DND-41 (cell line): ENCODE data around the gene TMBIM4.

Source experiments
- ATAC-seq: fragments of 200-7000 bp; cut with Tn5 transposase; 3 replicates; pipeline ENCODE4 v1.9.1; 2021; ENCODE audit warnings: low read depth; ENCODE audit not compliant: insufficient read depth
- DNase-seq: peaks from one replicate; pipeline ENCODE4 v3.0.0-alpha.2; 2020
- H2AFZ ChIP-seq: 2 replicates; pipeline ENCODE4 v1.6.0; 2012; ENCODE audit warnings: low read depth, low read length
- H3K27ac ChIP-seq: 2 replicates; pipeline ENCODE4 v1.5.1; 2012; ENCODE audit warnings: low read length, inconsistent platforms
- H3K27me3 ChIP-seq: fragments of 200-600 bp; sonication (generic); 2 replicates; pipeline ENCODE4 v1.6.0; 2012; ENCODE audit warnings: low read length, mild to moderate bottlenecking, inconsistent platforms; ENCODE audit not compliant: insufficient read depth, poor library complexity
- H3K36me3 ChIP-seq: 2 replicates; pipeline ENCODE4 v1.5.1; 2012; ENCODE audit warnings: low read length, inconsistent platforms; ENCODE audit not compliant: insufficient read depth
- H3K4me1 ChIP-seq: 2 replicates; pipeline ENCODE4 v1.5.1; 2012; ENCODE audit warnings: mild to moderate bottlenecking, low read length; ENCODE audit not compliant: insufficient read depth
- H3K4me2 ChIP-seq: 2 replicates; pipeline ENCODE4 v1.6.0; 2012; ENCODE audit warnings: mild to moderate bottlenecking, moderate library complexity, low read length, inconsistent platforms; ENCODE audit not compliant: insufficient read depth
- H3K4me3 ChIP-seq, 2 experiments: fragments of 200-600 bp in 1 of 2; shearing (Covaris generic) in 1 of 2; 2 replicates each; pipeline ENCODE4 v1.5.1; 2012 to 2016; ENCODE audit warnings: inconsistent platforms in 2 of 2, low read length in 2 of 2, mild to moderate bottlenecking in 2 of 2, low read depth in 1 of 2, moderate library complexity in 1 of 2
- H3K79me2 ChIP-seq: 2 replicates; pipeline ENCODE4 v1.6.0; 2012; ENCODE audit warnings: low read length, inconsistent platforms; ENCODE audit not compliant: insufficient read depth
- H3K9ac ChIP-seq: 2 replicates; pipeline ENCODE4 v1.6.0; 2012; ENCODE audit warnings: low read depth, mild to moderate bottlenecking, inconsistent platforms, low read length, moderate library complexity
- H3K9me3 ChIP-seq: 2 replicates; pipeline ENCODE4 v1.5.1; 2012; ENCODE audit warnings: low read length, moderate library complexity, mild to moderate bottlenecking, inconsistent platforms; ENCODE audit not compliant: insufficient read depth, severe bottlenecking
- H4K20me1 ChIP-seq: 2 replicates; pipeline ENCODE4 v1.6.0; 2012; ENCODE audit warnings: low read length; ENCODE audit not compliant: insufficient read depth
- CTCF ChIP-seq: IDR thresholded peaks from 2 replicates; pipeline ENCODE4 v1.5.1; 2012; ENCODE audit warnings: borderline replicate concordance, low read length, moderate library complexity, mild to moderate bottlenecking; ENCODE audit not compliant: poor library complexity, severe bottlenecking; ENCODE audit errors: extremely low read depth
- EZH2 ChIP-seq: IDR thresholded peaks from 3 replicates; pipeline ENCODE4 v1.6.1; 2012; ENCODE audit warnings: borderline replicate concordance, low read depth, mild to moderate bottlenecking, moderate library complexity, low read length, inconsistent platforms; ENCODE audit not compliant: severe bottlenecking

The TMBIM4 gene

GRCh38 chr12:66164349-66164821 is 5.4 kb downstream of the TMBIM4 start:
- no peaks in the 10 kb centered on the region for H3K27me3 ChIP-seq
- ATAC-seq (no peak), DNase-seq (no peak)
- peaks cover 22% of the 10 kb centered on the region for H3K4me1 ChIP-seq
- H4K20me1 ChIP-seq, result 0 out of 2 replicates have a peak, but pooled peaks cover 8% of the 10 kb centered on the region
- H3K9me3 ChIP-seq, result peaks cover 5% of the 10 kb centered on the region
- no peak overlapping the region for H3K27ac ChIP-seq
- no peak overlapping the region for H3K4me2 ChIP-seq
- no peak overlapping the region for H2AFZ ChIP-seq
- H3K4me3 ChIP-seq, result no peak overlapping the region
- H3K79me2 ChIP-seq, result peaks cover 95% of the 10 kb centered on the region
- no peak for TF ChIP-seq EZH2
- no peak for TF ChIP-seq CTCF
- H3K36me3 ChIP-seq, result peaks cover 39% of the 10 kb centered on the region
- H3K9ac ChIP-seq, result no peak overlapping the region

DNA sequence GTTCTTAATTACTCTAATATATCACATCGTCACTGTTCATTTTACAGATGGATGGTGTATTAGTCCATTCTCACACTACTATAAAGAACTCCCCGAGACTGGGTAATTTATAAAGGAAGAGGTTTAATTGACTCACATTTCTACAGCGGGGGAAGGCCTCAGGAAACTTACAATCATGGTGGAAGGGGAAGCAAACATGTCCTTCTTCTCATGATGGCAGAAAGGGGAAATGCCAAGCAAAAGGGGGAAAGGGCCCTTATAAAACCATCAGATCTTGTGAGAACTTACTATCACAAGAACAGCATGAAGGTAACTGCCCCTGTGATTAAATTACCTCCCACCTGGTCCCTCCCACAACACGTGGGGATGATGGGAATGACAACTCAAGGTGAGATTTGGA is 6.5 kb downstream of the TMBIM4 start:
- Histone ChIP-seq H2AFZ (no peak overlapping the region), H3K36me3 (peaks cover 49% of the 10 kb centered on the region), H4K20me1 (peaks cover 8% of the 10 kb centered on the region; the same call in 1 of the 2 replicates), H3K9ac (no peak overlapping the region), H3K27ac (no peak overlapping the region), H3K27me3 (no peaks in the 10 kb centered on the region), H3K9me3 (peaks cover 5% of the 10 kb centered on the region), H3K4me1 (peaks cover 15% of the 10 kb centered on the region), H3K4me3 (no peak overlapping the region), H3K4me2 (no peak overlapping the region), H3K79me2 (peaks cover 95% of the 10 kb centered on the region)
- TF ChIP-seq EZH2 (no peak), CTCF (no peak)
- DNase-seq (no peak), ATAC-seq (no peak)

DNA sequence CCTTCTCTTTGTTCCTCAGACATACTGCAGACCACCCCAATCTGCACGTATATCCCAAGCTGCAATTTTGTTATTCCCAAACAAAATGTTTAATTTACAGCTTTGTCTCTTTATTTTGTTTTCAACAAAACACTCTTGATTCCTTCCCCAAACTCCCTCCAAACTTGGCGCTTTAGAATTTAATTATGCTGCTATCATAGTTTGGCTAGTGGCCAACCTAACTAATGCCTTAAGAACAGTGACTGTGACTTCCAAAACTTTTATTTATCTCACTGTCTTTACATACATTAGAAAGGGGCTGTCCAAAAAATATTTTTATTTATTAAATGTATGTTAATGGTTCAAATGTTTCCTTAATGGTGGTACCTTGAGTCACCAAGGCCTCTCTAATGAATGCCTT is 7.1 kb downstream of the TMBIM4 start:
- H3K36me3 ChIP-seq, result peaks cover 46% of the 10 kb centered on the region
- H3K9ac ChIP-seq, result no peak overlapping the region
- DNase-seq (no peak), ATAC-seq (no peak)
- H3K27me3 ChIP-seq, result no peaks in the 10 kb centered on the region
- peaks cover 9% of the 10 kb centered on the region for H3K4me1 ChIP-seq
- TF ChIP-seq CTCF, result no peak
- no peak for TF ChIP-seq EZH2
- peaks cover 5% of the 10 kb centered on the region for H3K9me3 ChIP-seq
- H3K4me3 ChIP-seq, result no peak overlapping the region
- H3K4me2 ChIP-seq, result no peak overlapping the region
- peaks cover 90% of the 10 kb centered on the region for H3K79me2 ChIP-seq
- H3K27ac ChIP-seq, result no peak overlapping the region
- peaks cover 8% of the 10 kb centered on the region; the same call in 1 of the 2 replicates for H4K20me1 ChIP-seq
- H2AFZ ChIP-seq, result no peak overlapping the region

GRCh38 chr12:66160704-66161103 is 9.1 kb downstream of the TMBIM4 start:
- H3K4me3 ChIP-seq, result no peak overlapping the region
- H3K79me2 ChIP-seq, result peaks cover 88% of the 10 kb centered on the region
- H4K20me1 ChIP-seq, result peaks cover 14% of the 10 kb centered on the region; the same call in 1 of the 2 replicates
- no peak overlapping the region for H3K27ac ChIP-seq
- H3K4me2 ChIP-seq, result no peak overlapping the region
- peaks cover 35% of the 10 kb centered on the region for H3K36me3 ChIP-seq
- no peak for ATAC-seq
- no peaks in the 10 kb centered on the region for H3K27me3 ChIP-seq
- peaks cover 5% of the 10 kb centered on the region for H3K9me3 ChIP-seq
- no peaks in the 10 kb centered on the region for H3K4me1 ChIP-seq
- H2AFZ ChIP-seq, result no peak overlapping the region
- TF ChIP-seq CTCF, result no peak
- TF ChIP-seq EZH2, result no peak
- no peak overlapping the region for H3K9ac ChIP-seq
- no peak for DNase-seq
